Upper lobe of left lung (tissue), 6 donors: ENCODE data around the gene FRMD5. TPM values are rescaled to one million over a fixed set of nuclear protein-coding genes. Genes with fewer than 3 reads are reported as not detected.

Experiments
- ATAC-seq, 2 donors: fragments of 200-7000 bp; cut with Tn5 transposase; one replicate each; pipeline ENCODE4 v1.9.1; 2022; ENCODE audit warnings: mild to moderate bottlenecking in 2 of 2, moderate library complexity in 2 of 2; ENCODE audit not compliant: low FRiP score in 2 of 2
- DNase-seq, 2 donors: peaks; one replicate each; pipeline ENCODE4 v3.0.0-alpha.2; 2019 to 2020
- H3K27ac ChIP-seq, 4 donors: fragments of 200-600 bp; sonication (generic); one replicate each; pipeline ENCODE4 v1.5.1; 2016 to 2019
- H3K27me3 ChIP-seq, 4 donors: fragments of 200-600 bp; sonication (generic); one replicate each; pipeline ENCODE4 v1.5.1; 2017 to 2019
- H3K36me3 ChIP-seq, 4 donors: fragments of 200-600 bp; sonication (generic); one replicate each; pipeline ENCODE4 v1.5.1; 2016 to 2019
- H3K4me1 ChIP-seq, 4 donors: fragments of 200-600 bp; sonication (generic); one replicate each; pipeline ENCODE4 v1.5.1; 2018 to 2019
- H3K4me3 ChIP-seq, 4 donors: fragments of 200-600 bp; sonication (generic); one replicate each; pipeline ENCODE4 v1.5.1; 2017 to 2019; ENCODE audit warnings: mild to moderate bottlenecking in 2 of 4, moderate library complexity in 1 of 4
- H3K9me3 ChIP-seq, 4 donors: fragments of 200-600 bp; sonication (generic); one replicate each; pipeline ENCODE4 v1.5.1; 2018 to 2019
- EP300 ChIP-seq, 4 donors: sonication (generic); formaldehyde crosslinking; IDR thresholded peaks; one replicate each; pipeline ENCODE4 v1.5.1; 2017; ENCODE audit warnings: antibody characterized with exemption in 4 of 4, control low read depth in 2 of 4
- POLR2A ChIP-seq, 4 donors: fragments of 450-650 bp; IDR thresholded peaks; one replicate each; pipeline ENCODE4 v1.5.1; 2016 to 2017; ENCODE audit warnings: antibody characterized with exemption in 4 of 4, mild to moderate bottlenecking in 2 of 4
- POLR2AphosphoS5 ChIP-seq, 2 donors: sonication (generic); formaldehyde crosslinking; IDR thresholded peaks; one replicate each; pipeline ENCODE4 v1.5.1; 2017; ENCODE audit warnings: antibody characterized with exemption in 2 of 2
- WGBS, 2 donors: methylation state at CpG; one replicate each; pipeline ENCODE4 v1.1.5; 2017 to 2018; 5-methylcytosine and 5-hydroxymethylcytosine counted together
- total RNA-seq, 6 donors: library from RNA; depleted of rRNA in 4 of 6; stranded (reverse); fragments of >200 nt in 4 of 6; gene quantifications; one replicate each; pipeline versions ENCODE4 v1.1.0 to v1.2.1, GENCODE V29; 2016 to 2021
- TF ChIP-seq, protein P1 (sequence below), 6 experiments: fragments of 450-650 bp in 4 of 6; fragments of 200-600 bp in 2 of 6; sonication (generic) in 2 of 6; IDR thresholded peaks; one replicate each; pipeline ENCODE4 v1.5.1; 2016 to 2019; ENCODE audit warnings: antibody characterized with exemption in 6 of 6
- donor health status: DM: no; HTN: no; CAD: no; lungs with moderate emphysema.
- donor health status: DM: no; HTN: yes; CAD: no; lungs with severe emphysema.

The FRMD5 gene
- total RNA-seq, 6 donors from 2014 or later = 0.15 to 1.3 (median 0.99) TPM; not detected in 2

GRCh38 chr15:43895586-43895985 is 299.5 kb downstream of the FRMD5 start:
- DNase-seq = no peak
- H3K36me3 ChIP-seq = no peaks in the 10 kb centered on the region
- no peaks in the 10 kb centered on the region for H3K27me3 ChIP-seq
- TF ChIP-seq, protein P1, sequence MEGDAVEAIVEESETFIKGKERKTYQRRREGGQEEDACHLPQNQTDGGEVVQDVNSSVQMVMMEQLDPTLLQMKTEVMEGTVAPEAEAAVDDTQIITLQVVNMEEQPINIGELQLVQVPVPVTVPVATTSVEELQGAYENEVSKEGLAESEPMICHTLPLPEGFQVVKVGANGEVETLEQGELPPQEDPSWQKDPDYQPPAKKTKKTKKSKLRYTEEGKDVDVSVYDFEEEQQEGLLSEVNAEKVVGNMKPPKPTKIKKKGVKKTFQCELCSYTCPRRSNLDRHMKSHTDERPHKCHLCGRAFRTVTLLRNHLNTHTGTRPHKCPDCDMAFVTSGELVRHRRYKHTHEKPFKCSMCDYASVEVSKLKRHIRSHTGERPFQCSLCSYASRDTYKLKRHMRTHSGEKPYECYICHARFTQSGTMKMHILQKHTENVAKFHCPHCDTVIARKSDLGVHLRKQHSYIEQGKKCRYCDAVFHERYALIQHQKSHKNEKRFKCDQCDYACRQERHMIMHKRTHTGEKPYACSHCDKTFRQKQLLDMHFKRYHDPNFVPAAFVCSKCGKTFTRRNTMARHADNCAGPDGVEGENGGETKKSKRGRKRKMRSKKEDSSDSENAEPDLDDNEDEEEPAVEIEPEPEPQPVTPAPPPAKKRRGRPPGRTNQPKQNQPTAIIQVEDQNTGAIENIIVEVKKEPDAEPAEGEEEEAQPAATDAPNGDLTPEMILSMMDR (IDR thresholded peaks at IDR 0.05) = no peak
- TF ChIP-seq POLR2A (IDR thresholded peaks at IDR 0.05) (no peak), POLR2AphosphoS5 (IDR thresholded peaks at IDR 0.05) (no peak)
- H3K4me3 ChIP-seq = no peak overlapping the region
- H3K4me1 ChIP-seq = no peaks in the 10 kb centered on the region
- no peaks in the 10 kb centered on the region for H3K9me3 ChIP-seq
- no peak for ATAC-seq
- 47 to 62% methylated on average over 4 of the region's 5 CpGs for WGBS, 2 donors
- H3K27ac ChIP-seq = no peak overlapping the region

DNA sequence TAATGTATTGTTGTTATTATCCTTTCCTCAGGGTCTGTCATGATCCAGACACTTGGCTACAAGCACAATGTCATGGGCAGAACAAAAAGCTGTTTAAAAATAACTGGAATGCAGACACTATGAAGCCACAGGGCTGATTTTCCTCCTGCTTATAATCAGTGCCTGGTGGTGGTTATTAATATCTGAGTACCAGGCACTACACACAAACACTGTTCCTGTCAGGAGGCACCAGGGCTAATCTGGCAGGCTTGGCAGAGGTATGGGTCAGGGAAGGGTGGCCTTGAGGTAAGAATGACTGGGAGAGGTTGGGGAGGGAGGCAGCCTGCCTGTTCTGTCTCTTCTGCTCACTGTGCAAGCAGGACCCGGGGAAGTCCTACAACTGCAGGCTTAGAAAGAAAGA is 301.1 kb downstream of the FRMD5 start:
- H3K4me1 ChIP-seq = no peaks in the 10 kb centered on the region
- H3K27ac ChIP-seq = no peak overlapping the region
- no peaks in the 10 kb centered on the region for H3K27me3 ChIP-seq
- no peak overlapping the region for H3K4me3 ChIP-seq
- DNase-seq = no peak
- no peak for TF ChIP-seq POLR2AphosphoS5 (IDR thresholded peaks at IDR 0.05)
- TF ChIP-seq, protein P1 (IDR thresholded peaks at IDR 0.05) = no peak
- no peak for TF ChIP-seq EP300 (IDR thresholded peaks at IDR 0.05)
- TF ChIP-seq POLR2A (IDR thresholded peaks at IDR 0.05) = no peak
- WGBS, 2 donors = 71 to 84% methylated on average over 1 of the region's 1 CpG
- no peaks in the 10 kb centered on the region for H3K9me3 ChIP-seq
- ATAC-seq = no peak
- no peaks in the 10 kb centered on the region for H3K36me3 ChIP-seq

DNA sequence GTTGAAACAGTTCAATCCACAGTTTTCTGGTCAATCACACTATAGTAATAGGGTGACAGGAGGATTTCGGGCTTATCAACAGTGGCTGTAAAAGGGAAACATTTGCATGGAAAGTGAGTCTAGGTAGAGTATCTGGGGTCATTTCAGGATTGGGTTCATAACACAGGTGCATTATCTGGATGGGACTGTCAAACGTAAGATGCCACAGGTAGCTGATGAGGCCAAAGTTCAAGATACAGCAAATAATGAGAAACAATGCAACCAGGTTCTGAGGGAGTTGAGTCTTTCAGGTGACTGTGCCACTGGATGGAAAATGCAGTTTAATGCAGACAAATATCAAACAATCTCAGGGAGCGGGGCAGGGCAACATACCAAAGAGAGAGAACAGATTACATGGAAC is 306.0 kb downstream of the FRMD5 start:
- DNase-seq = no peak
- Histone ChIP-seq H3K9me3 (no peaks in the 10 kb centered on the region), H3K27ac (no peak overlapping the region), H3K27me3 (no peaks in the 10 kb centered on the region), H3K36me3 (no peaks in the 10 kb centered on the region), H3K4me3 (no peak overlapping the region), H3K4me1 (no peaks in the 10 kb centered on the region)
- no peak for ATAC-seq
- 97 to 98% methylated on average over 3 of the region's 3 CpGs for WGBS, 2 donors
- no peak for TF ChIP-seq POLR2A (IDR thresholded peaks at IDR 0.05)
- TF ChIP-seq, protein P1 (IDR thresholded peaks at IDR 0.05) = no peak
- no peak for TF ChIP-seq POLR2AphosphoS5 (IDR thresholded peaks at IDR 0.05)
- TF ChIP-seq EP300 (IDR thresholded peaks at IDR 0.05) = no peak

DNA sequence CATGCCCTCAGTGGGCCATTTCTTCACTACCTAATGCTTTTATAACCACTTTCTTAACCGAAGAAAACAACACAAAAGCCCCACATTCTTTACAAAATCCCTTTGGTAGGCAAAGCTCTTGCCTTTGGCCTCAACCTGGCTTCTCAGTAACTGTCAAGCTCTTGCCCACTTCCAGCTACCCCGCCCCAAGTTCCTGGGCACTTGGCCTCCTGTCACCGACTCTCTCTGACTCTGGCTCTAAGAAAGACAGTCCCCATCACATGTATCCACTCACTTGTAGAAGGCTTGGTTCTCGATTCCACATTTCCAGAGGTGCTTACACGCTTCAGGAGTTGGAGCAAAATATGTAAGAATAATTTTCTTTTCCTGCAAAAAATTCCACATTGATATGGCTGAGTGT is 307.2 kb downstream of the FRMD5 start:
- no peak for DNase-seq
- no peak for TF ChIP-seq POLR2A (IDR thresholded peaks at IDR 0.05)
- TF ChIP-seq POLR2AphosphoS5 (IDR thresholded peaks at IDR 0.05) = no peak
- no peak for TF ChIP-seq EP300 (IDR thresholded peaks at IDR 0.05)
- TF ChIP-seq, protein P1 (IDR thresholded peaks at IDR 0.05) = no peak
- no peak for ATAC-seq
- Histone ChIP-seq H3K36me3 (no peaks in the 10 kb centered on the region), H3K27ac (no peak overlapping the region), H3K4me1 (no peaks in the 10 kb centered on the region), H3K9me3 (no peaks in the 10 kb centered on the region), H3K27me3 (no peaks in the 10 kb centered on the region), H3K4me3 (no peak overlapping the region)
- 92 to 96% methylated on average over 5 of the region's 5 CpGs for WGBS, 2 donors

- Histone ChIP-seq H3K27me3 (no peaks in the 10 kb centered on the region), H3K27ac (no peak overlapping the region), H3K4me3 (no peak overlapping the region), H3K4me1 (no peaks in the 10 kb centered on the region), H3K36me3 (no peaks in the 10 kb centered on the region), H3K9me3 (no peaks in the 10 kb centered on the region)
- DNase-seq = no peak
- 92 to 93% methylated on average over 2 to 4 of the region's 4 CpGs for WGBS, 2 donors
- no peak for TF ChIP-seq POLR2AphosphoS5 (IDR thresholded peaks at IDR 0.05)
- TF ChIP-seq, protein P1 (IDR thresholded peaks at IDR 0.05) = no peak
- ATAC-seq = no peak
Observed at GRCh38 chr15:43886558-43886957, 308.5 kb downstream of the FRMD5 start.
